H1 (cell line): ENCODE results near the gene TMPRSS4. TPM values are rescaled to one million over a fixed set of nuclear protein-coding genes. Genes with fewer than 3 reads are reported as not detected.

ENCODE experiments used
- CHD7 ChIP-seq: fragments of 300-600 bp; sonication (generic); IDR thresholded peaks from 2 replicates; pipeline ENCODE4 v1.7.1; 2012; ENCODE audit warnings: low read length, moderate library complexity, mild to moderate bottlenecking, inconsistent platforms; ENCODE audit not compliant: insufficient replicate concordance
- NANOG ChIP-seq: IDR thresholded peaks from 2 replicates; pipeline ENCODE4 v1.6.1; 2011; ENCODE audit warnings: low read length, low read depth, mild to moderate bottlenecking, inconsistent platforms; ENCODE audit not compliant: insufficient read depth, poor library complexity, severe bottlenecking
- RBBP5 ChIP-seq: IDR thresholded peaks from 2 replicates; pipeline ENCODE4 v1.7.1; 2012; ENCODE audit warnings: low read depth, mild to moderate bottlenecking, inconsistent platforms, low read length, moderate library complexity, borderline replicate concordance
- TAF7 ChIP-seq: optimal IDR thresholded peaks from 2 replicates; pipeline ENCODE3; 2011; ENCODE audit warnings: low read depth, mild to moderate bottlenecking, inconsistent platforms, low read length, moderate library complexity, borderline replicate concordance
- YY1 ChIP-seq: IDR thresholded peaks from 2 replicates; pipeline ENCODE4 v1.6.1; 2011; ENCODE audit warnings: low read depth, mild to moderate bottlenecking, low read length
- polyA plus RNA-seq, 7 experiments: library from polyadenylated mRNA; depleted of rRNA in 3 of 7; stranded (reverse) in 5 of 7; unstranded in 2 of 7; fragments of >200 nt in 5 of 7; fragments of 200-250 nt in 2 of 7; gene quantifications; 1 replicate in 5 of 7; 2 replicates in 1 of 7; 4 replicates in 1 of 7; pipeline versions ENCODE4 v1.2.1 to v1.2.3, GENCODE V29; 2011 to 2013; ENCODE audit warnings: missing spikeins in 2 of 7, mixed read lengths in 2 of 7
- total RNA-seq: library from RNA; stranded (reverse); fragmentation: NEBNext Ultra II Directional; extraction: Animal tissue kit (Norgen Biotek cat#: 25700); gene quantifications from 2 replicates; pipeline ENCODE4 v1.2.1, GENCODE V29; 2021

TMPRSS4 gene
- total and polyA plus RNA-seq, 2 of the 8 experiments (the other 6 are each of a cell fraction or from before 2014, with no cell fraction given): 0.11 to 0.58 TPM

GRCh38 chr11:118168751-118169150 is 91.9 kb downstream of the TMPRSS4 start (continued):
- no peak for TF ChIP-seq CHD7
- no peak for TF ChIP-seq RBBP5
- TF ChIP-seq NANOG: no peak
- no peak for TF ChIP-seq YY1
- TF ChIP-seq TAF7: no peak
